NCI-H2107 treated with DMSO at 0.1 percent for 48 hours (cell line): ENCODE results near the gene ARSG.
A peak's percentile ranks its signal among the peaks of the same experiment; 100 is the strongest.
"Not testable (repeated sequence)": the region's sequence is repeated elsewhere in the genome, so short reads cannot be mapped to it uniquely, and the experiment has no call there.

Experiments
- DNase-seq: peaks from one replicate; lab custom pipeline; 2025; ENCODE audit not compliant: unreplicated experiment; lab: John Stamatoyannopoulos, UW

Gene ARSG

GRCh38 chr17:68276339-68276738, 15.0 kb upstream of the ARSG start:
- not testable (repeated sequence) for DNase-seq

- no peak for DNase-seq
Observed at GRCh38 chr17:68277807-68278206, 13.5 kb upstream of the ARSG start.

DNA sequence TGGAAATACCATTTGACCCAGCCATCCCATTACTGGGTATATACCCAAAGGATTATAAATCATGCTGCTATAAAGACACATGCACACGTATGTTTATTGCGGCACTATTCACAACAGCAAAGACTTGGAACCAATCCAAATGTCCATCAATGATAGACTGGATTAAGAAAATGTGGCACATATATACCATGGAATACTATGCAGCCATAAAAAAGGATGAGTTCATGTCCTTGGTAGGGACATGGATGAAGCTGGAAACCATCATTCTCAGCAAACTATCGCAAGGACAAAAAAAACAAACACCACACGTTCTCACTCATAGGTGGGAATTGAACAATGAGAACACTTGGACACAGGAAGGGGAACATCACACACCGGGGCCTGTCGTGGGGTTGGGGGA, 9.3 kb upstream of the ARSG start:
- not testable (repeated sequence) for DNase-seq

GRCh38 chr17:68288375-68288774, 2.9 kb upstream of the ARSG start:
- DNase-seq = no peak

- DNase-seq = no peak
Observed at GRCh38 chr17:68288804-68289203, 2.5 kb upstream of the ARSG start.

DNA sequence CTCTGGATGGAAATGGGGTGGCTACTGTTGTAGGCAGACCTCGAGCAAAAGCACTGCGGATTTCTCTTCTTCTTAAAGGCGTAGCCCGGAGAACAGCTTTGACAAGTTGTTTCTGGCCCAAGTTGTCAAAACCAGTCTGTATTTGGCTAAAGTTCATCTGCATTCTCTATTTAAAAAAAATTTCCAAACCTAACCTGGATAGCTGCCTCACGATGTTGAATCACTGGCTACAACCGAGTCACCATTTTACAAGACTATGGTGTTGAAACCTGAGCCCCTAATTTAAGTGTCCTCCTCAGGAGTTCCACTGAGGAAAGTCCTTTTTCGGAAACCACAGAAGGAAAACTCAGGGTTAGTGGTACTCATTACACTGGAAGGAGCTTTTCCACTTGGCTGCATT, 1.8 kb upstream of the ARSG start:
- no peak for DNase-seq

- DNase-seq = no peak
Observed at GRCh38 chr17:68289936-68290267, 1.4 kb upstream of the ARSG start.

DNA sequence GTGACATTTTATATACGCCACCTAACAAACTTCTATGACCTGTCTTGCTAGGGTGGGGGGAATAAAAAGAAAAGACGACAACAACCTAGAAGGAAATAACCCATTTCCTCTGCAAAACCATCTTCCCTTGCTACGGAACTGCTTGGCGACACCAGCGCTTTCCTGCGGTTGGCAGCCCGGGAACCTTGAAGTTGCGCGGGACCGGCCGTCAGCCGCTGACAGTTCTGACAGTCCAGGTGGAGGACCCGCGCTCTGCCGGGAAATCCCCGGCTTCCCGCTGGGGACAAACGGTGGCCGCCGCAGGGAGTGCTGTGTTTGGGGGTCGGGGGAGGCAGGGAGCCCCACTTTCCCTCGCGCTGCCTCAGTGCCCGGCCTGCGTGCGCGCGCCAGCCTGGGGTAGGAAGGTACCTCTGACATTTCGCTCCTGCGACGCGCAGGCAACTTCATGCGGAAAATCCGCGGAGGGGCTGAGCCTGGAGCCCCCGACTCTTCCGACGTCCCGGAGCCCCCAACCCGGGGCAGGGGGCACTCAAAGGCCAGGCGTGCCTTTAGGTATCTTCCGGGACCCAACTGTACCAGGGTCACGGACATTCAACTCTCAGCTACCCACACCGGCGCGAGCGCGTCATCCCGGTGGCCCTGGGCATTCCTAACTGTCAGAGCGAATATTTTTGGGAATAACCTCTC, 884 bp upstream of the ARSG start:
- no peak for DNase-seq

GRCh38 chr17:68291836-68292688, 767 bp downstream of the ARSG start:
- DNase-seq = peak; percentile 10

DNA sequence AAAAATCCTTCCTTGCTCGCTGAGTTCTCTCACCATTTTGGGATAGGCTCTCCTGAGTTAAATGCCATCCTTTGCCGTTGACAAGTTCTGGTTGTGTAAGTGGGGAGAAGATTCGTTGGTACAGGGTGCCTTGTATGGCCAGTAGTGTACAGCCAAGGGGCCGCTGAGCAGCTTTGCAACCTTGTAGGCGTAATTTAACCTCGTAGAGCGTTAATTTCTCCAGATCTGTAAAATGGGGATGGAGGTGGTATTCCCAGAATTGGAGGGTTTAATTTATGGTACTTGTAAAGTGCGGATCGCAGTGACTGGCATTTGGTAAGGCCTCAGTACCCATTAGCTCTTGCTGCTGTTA, 1.4 kb downstream of the ARSG start:
- no peak for DNase-seq

GRCh38 chr17:68293490-68294195, 2.3 kb downstream of the ARSG start:
- DNase-seq = no peak

DNA sequence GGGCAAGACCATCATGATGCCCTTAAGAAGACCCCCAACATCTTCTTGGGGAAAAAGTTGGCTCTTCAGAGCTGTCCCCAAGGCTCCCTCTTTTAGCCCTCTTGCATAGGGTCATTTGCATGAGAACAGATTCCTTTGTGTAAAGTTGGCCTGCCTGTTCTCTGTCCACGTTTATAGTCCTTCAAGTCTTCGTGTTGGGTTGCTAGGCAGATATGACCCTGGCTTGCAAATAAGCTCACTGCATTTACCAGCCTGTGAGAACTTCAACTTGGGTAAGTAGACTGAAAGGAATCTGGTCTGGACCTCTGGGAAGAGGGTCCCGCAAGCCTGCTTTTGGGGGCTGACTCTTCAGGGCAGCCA, 2.9 kb downstream of the ARSG start:
- no peak for DNase-seq

GRCh38 chr17:68294617-68295016, 3.3 kb downstream of the ARSG start:
- DNase-seq = no peak

GRCh38 chr17:68295086-68295485, 3.8 kb downstream of the ARSG start:
- DNase-seq = no peak

DNA sequence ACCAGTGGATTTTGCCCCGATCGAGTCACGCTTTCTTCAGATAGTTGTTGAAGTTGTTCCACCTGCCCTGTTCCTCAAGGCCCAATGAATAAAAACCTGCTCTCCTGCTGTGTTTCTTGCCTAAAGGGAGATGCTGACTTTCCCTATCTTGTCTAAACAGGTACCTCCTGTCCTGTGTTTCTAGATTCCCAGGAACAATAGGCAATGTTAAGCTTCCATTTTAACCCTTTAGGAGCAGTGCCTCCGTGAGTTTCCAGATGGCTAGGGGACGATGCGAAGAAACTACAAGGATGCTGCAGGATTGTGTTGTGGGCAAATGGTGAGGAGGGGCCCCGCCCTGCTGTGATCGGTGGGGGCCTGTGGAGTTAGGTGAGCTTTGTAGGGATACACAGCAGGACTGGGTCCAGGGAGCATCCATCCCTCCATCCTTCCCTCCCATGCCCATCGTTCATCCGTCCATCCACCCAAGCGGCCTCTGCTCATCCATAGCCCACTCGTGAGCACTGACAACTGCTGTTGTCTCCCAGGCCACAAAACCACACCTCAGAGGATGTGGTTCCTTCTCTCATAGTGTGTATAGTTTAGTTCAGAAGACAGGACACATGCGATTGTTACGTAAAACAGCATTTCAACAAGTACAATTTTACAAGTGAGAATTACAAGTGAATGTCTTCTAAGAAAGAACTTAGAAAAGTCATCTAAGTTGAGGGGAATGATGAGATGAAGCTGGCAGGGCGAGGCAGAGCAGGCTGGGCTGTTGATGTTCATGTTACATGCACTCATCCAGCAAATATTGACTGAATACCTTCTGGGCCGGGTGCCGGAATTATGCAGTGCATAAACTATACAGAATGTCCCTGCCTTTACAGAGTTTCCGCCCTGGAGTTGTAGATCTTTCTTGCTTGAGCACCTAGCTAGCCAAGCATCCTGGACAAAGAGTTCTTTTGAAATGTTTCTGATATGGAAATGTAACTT, 5.2 kb downstream of the ARSG start:
- DNase-seq = no peak

DNA sequence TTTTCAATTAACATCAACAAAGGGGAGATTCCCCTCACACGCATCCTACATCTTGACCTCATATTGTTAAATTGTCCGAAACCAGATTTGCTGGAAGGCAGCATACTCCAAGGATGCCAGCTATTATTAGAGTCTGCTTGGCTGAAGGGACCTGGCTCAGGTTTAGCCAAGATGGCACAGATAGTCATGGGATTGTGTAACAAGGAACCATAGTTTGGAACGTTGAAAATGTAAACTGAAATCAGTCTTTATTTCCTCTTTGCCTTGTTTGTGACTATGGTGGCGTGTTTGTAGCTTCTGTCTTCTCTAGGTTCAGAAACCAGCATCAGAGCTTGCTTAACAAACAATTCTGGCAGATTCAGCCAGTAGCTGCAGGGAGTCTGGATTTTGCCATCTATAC, 5.9 kb downstream of the ARSG start:
- DNase-seq = no peak

- no peak for DNase-seq
Observed at GRCh38 chr17:68298601-68299000, 7.3 kb downstream of the ARSG start.

DNA sequence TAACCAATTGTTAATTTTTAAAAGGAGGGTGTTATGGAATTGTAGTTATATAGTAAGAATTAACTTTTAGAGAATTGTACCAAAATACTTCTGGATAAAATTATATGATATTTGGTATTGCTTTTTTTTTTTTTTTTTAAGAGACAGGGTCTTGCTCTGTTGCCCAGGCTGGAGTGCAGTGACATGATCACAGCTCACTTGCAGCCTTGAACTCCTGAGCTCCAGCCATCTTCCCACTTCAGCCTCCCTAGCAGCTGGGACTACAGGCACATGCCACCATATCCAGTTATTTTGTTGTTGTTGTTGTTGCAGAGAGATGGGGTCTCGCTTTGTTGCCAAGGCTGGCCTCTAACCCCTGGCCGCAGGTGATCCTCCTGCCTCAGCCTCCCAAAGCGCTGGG, 8.5 kb downstream of the ARSG start:
- no peak for DNase-seq

- peak; percentile 76 for DNase-seq
Observed at GRCh38 chr17:68301438-68301959, 10.2 kb downstream of the ARSG start.

DNA sequence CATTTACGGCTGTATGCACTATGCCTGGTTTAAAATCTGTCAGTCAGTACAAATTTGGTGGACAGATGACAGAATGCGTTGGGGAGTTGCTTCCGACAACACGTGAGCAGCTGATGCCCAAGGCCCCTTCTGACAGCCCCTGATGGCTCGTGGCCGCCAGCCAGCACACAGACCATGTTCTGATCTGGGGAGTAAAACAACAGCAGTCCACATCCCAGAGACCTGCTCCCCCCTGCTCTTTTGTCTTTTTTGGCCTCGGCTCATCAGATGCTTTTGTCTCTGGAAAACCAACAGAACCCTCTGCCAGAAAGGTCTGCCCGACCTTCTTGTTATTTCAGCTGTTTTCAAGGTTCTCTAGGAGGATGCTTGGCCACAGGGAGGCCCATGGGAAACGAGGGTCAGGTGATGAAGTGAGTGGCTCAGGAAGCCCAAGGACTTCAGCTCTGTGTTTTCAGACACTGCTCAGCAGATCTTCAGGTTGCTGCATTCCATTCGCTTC, 10.8 kb downstream of the ARSG start:
- DNase-seq = no peak

DNA sequence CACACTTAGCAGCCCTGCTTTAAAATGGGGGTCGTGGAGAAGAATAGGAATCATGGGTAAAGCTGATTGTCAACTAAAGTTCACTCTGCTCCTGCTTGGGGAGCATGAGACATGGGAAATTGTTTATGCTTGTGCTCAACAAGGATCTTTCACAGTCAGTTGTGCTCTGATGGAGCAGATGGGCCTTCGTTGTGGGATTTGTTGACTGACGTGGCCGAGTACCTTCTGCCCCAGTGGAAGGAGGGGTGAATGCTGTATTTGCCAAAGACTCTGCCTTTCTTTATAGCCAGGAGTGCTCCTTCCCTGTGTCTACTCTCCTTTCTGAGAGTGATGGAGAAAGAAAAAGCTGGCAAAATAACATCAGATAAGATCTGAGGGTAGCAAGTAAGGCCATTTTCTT, 11.4 kb downstream of the ARSG start:
- no peak for DNase-seq
